SU-DHL-6 (cell line): ENCODE data around the gene CACNB3.

Source experiments
- H2AFZ ChIP-seq: fragments of 200-600 bp; sonication (generic); 2 replicates; pipeline ENCODE4 v1.6.1; 2014; ENCODE audit warnings: low read depth, mild to moderate bottlenecking, moderate library complexity, mixed read lengths, antibody characterized with exemption, low read length; ENCODE audit not compliant: severe bottlenecking
- H3F3A ChIP-seq: fragments of 200-600 bp; shearing (Covaris generic); 2 replicates; pipeline ENCODE4 v1.6.0; 2016; ENCODE audit warnings: antibody characterized with exemption, mild to moderate bottlenecking; ENCODE audit not compliant: insufficient read depth
- H3K27ac ChIP-seq: fragments of 200-600 bp; sonication (generic); 2 replicates; pipeline ENCODE4 v1.5.1; 2016; ENCODE audit warnings: low read depth, mild to moderate bottlenecking, low read length, moderate library complexity, mixed read lengths
- H3K27me3 ChIP-seq: fragments of 200-600 bp; sonication (generic), shearing (Covaris generic); 2 replicates; pipeline ENCODE4 v1.6.0; 2014; ENCODE audit warnings: mild to moderate bottlenecking, low read length
- H3K36me3 ChIP-seq: fragments of 200-600 bp; sonication (generic); 2 replicates; pipeline ENCODE4 v1.6.1; 2014; ENCODE audit warnings: mild to moderate bottlenecking, low read length, mixed read lengths
- H3K4me2 ChIP-seq: fragments of 300-600, 200-600 bp; shearing (Covaris generic), sonication (generic); 2 replicates; pipeline ENCODE4 v1.6.0; 2014; ENCODE audit warnings: low read length, low read depth, mild to moderate bottlenecking; ENCODE audit not compliant: poor library complexity, severe bottlenecking
- H3K4me3 ChIP-seq: fragments of 200-600 bp; sonication (generic); 2 replicates; pipeline ENCODE4 v1.5.1; 2014; ENCODE audit warnings: antibody characterized with exemption, low read length, mild to moderate bottlenecking, mixed read lengths; ENCODE audit not compliant: insufficient read depth, poor library complexity, severe bottlenecking
- H3K79me2 ChIP-seq: fragments of 200-600 bp; sonication (generic); 2 replicates; pipeline ENCODE4 v1.6.1; 2014; ENCODE audit warnings: mild to moderate bottlenecking, low read length, moderate library complexity; ENCODE audit not compliant: insufficient read depth
- H3K9ac ChIP-seq: fragments of 200-600 bp; sonication (generic); 2 replicates; pipeline ENCODE4 v1.7.0; 2014; ENCODE audit warnings: mild to moderate bottlenecking, low read length
- H3K9me2 ChIP-seq: fragments of 200-600 bp; sonication (generic); replicated peaks from 2 replicates; pipeline ENCODE4 v1.6.1; 2014; ENCODE audit warnings: low read length; ENCODE audit not compliant: insufficient read depth
- H3K9me3 ChIP-seq: fragments of 200-600 bp; sonication (generic); 2 replicates; pipeline ENCODE4 v1.6.1; 2014; ENCODE audit warnings: low read length, mixed read lengths; ENCODE audit not compliant: insufficient read depth
- H4K20me1 ChIP-seq: fragments of 200-600 bp; sonication (generic); 2 replicates; pipeline ENCODE4 v1.6.1; 2014; ENCODE audit warnings: low read depth, mild to moderate bottlenecking, antibody characterized with exemption, low read length, moderate library complexity, mixed read lengths
- EZH2phosphoT487 ChIP-seq: fragments of 200-600 bp; sonication (generic), shearing (Covaris generic); conservative IDR thresholded peaks from 2 replicates; pipeline ENCODE4 v1.6.1; 2018; ENCODE audit warnings: mild to moderate bottlenecking, antibody characterized with exemption, low read length, moderate library complexity, mixed read lengths
- TF ChIP-seq, protein P1 (sequence below): fragments of 200-600 bp; sonication (generic); IDR thresholded peaks from one replicate; pipeline ENCODE4 v1.5.1; 2017; ENCODE audit warnings: antibody characterized with exemption, mild to moderate bottlenecking, low read length, moderate library complexity; ENCODE audit not compliant: insufficient read depth, poor library complexity, severe bottlenecking

The CACNB3 gene

DNA sequence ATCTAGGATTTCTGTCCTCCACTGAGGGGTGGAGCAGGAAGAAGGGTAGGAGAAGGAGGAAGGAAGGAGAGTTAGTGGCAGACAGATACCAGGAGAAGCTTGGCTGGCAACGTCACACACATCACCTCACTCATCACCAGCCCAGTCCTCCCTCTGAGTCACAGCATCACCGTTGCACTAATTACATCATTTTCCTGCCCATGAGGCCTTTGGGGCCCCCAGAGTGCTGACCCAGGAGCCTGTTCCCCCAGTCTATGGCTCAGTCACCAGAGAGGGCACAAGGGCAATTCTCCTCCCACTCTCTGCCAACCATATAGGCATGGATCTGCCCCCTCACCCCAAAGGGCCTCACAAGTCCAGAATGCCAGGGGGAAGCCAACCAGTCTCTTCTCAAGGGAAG is 42.8 kb downstream of the CACNB3 start:
- Histone ChIP-seq H4K20me1 (no peaks in the 10 kb centered on the region), H3K27ac (no peak overlapping the region), H3K9me3 (no peaks in the 10 kb centered on the region), H3K9ac (no peak overlapping the region), H3K27me3 (no peaks in the 10 kb centered on the region), H3F3A (no peaks in the 10 kb centered on the region), H3K9me2 (no peaks in the 10 kb centered on the region), H3K36me3 (no peaks in the 10 kb centered on the region), H3K79me2 (no peaks in the 10 kb centered on the region), H2AFZ (no peak overlapping the region), H3K4me2 (no peak overlapping the region), H3K4me3 (no peak overlapping the region)
- TF ChIP-seq EZH2phosphoT487: no peak
- TF ChIP-seq, protein P1, sequence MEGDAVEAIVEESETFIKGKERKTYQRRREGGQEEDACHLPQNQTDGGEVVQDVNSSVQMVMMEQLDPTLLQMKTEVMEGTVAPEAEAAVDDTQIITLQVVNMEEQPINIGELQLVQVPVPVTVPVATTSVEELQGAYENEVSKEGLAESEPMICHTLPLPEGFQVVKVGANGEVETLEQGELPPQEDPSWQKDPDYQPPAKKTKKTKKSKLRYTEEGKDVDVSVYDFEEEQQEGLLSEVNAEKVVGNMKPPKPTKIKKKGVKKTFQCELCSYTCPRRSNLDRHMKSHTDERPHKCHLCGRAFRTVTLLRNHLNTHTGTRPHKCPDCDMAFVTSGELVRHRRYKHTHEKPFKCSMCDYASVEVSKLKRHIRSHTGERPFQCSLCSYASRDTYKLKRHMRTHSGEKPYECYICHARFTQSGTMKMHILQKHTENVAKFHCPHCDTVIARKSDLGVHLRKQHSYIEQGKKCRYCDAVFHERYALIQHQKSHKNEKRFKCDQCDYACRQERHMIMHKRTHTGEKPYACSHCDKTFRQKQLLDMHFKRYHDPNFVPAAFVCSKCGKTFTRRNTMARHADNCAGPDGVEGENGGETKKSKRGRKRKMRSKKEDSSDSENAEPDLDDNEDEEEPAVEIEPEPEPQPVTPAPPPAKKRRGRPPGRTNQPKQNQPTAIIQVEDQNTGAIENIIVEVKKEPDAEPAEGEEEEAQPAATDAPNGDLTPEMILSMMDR: no peak

GRCh38 chr12:48862760-48863159 is 44.5 kb downstream of the CACNB3 start:
- no peak overlapping the region for H2AFZ ChIP-seq
- H3K27me3 ChIP-seq: no peaks in the 10 kb centered on the region
- no peak overlapping the region for H3K27ac ChIP-seq
- no peak overlapping the region for H3K9ac ChIP-seq
- no peaks in the 10 kb centered on the region for H4K20me1 ChIP-seq
- H3K4me2 ChIP-seq: no peak overlapping the region
- H3F3A ChIP-seq: no peaks in the 10 kb centered on the region
- H3K9me2 ChIP-seq: no peaks in the 10 kb centered on the region
- no peak overlapping the region for H3K4me3 ChIP-seq
- H3K79me2 ChIP-seq: no peaks in the 10 kb centered on the region
- H3K36me3 ChIP-seq: no peaks in the 10 kb centered on the region
- TF ChIP-seq EZH2phosphoT487: no peak
- TF ChIP-seq, protein P1: no peak
- H3K9me3 ChIP-seq: no peaks in the 10 kb centered on the region

DNA sequence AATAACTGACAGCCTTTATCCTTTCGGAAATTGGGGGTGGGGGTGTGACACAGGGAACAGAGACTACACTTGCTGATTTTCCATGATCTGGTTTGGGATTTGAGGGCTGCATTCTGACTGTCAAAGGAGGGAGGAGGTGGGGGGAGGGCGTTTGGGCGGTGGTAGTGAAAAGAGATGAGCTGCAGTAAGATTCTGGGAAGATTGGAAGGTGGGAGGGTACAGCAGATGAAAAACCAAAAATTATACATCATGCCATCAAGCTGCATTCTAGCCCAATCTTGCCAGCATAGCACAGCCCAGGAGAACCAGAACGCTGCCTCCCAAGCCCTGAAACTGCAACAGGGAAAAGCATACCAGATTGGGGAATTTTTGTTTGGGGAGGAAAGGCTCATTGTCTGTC is 45.0 kb downstream of the CACNB3 start:
- Histone ChIP-seq H3K9me2 (no peaks in the 10 kb centered on the region), H3K4me3 (no peak overlapping the region), H3K4me2 (no peak overlapping the region), H3F3A (no peaks in the 10 kb centered on the region), H3K27ac (no peak overlapping the region), H3K36me3 (no peaks in the 10 kb centered on the region), H3K9me3 (no peaks in the 10 kb centered on the region), H3K79me2 (no peaks in the 10 kb centered on the region), H2AFZ (no peak overlapping the region), H4K20me1 (no peaks in the 10 kb centered on the region), H3K27me3 (no peaks in the 10 kb centered on the region), H3K9ac (no peak overlapping the region)
- no peak for TF ChIP-seq EZH2phosphoT487
- TF ChIP-seq, protein P1: no peak
